Measurements from ENCODE around the gene SLC27A3.

SLC27A3 gene

DNA sequence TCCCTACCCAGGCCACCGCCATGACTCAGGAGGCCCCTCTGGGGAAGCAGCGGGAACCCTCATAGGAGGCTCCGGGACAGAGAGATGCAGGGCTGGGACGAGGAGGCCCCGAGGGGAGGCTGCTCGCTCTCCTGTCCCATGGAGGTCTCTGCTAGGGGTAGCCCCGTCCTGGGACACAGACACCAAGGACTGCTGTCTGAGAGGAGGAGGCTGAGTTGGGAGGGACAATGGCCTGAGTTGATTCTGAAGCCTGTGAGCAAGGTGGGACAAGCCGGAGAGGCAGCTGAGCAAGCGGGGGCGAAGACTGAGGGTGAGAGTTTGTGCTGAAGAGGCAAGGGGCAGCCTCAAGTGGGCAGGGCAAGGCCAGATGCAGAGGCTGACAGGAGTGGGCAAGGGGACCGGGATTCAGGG is 17.4 kb downstream of the SLC27A3 start:
- TF ChIP-seq, protein P1, sequence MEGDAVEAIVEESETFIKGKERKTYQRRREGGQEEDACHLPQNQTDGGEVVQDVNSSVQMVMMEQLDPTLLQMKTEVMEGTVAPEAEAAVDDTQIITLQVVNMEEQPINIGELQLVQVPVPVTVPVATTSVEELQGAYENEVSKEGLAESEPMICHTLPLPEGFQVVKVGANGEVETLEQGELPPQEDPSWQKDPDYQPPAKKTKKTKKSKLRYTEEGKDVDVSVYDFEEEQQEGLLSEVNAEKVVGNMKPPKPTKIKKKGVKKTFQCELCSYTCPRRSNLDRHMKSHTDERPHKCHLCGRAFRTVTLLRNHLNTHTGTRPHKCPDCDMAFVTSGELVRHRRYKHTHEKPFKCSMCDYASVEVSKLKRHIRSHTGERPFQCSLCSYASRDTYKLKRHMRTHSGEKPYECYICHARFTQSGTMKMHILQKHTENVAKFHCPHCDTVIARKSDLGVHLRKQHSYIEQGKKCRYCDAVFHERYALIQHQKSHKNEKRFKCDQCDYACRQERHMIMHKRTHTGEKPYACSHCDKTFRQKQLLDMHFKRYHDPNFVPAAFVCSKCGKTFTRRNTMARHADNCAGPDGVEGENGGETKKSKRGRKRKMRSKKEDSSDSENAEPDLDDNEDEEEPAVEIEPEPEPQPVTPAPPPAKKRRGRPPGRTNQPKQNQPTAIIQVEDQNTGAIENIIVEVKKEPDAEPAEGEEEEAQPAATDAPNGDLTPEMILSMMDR (IDR thresholded peaks at IDR 0.05; ENCODE audit: extremely low read depth, missing control alignments): no peak
- no peak for DNase-seq (ENCODE audit: low spot score)

DNA sequence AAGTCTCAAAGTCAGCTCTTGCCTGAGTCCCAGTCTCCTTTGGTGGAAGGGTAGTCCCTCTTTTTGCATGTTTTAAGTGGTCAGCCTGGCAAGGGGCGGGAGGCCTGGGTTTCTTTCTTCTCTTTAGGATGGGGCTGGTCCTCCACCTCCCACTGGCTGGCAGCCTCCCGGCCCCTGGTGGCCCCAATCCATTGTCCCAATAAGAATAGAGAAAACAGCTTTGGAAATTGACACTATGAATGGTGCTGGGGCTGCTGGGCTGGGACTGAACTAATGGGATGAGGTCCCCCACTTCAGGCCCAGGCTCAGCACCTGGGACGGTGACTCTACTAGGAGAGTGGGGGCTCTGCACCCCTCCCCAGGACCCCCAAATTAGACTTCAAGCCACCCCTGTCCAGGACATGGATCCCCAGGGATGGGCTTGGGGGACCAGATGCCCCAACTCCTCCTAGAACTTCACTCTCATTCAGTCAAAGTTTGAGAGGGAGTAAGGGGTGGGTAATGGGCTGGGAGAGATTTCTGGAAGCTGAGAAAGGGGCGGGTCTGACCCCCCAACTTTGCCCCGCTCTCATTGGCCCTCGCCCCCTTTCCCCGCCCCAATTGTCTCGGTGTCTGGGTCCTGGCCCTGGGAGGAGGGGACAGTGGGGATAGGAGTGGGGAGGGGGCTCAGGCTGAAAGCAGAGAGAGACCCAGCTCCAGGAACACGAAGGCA is 18.2 kb downstream of the SLC27A3 start:
- DNase-seq (ENCODE audit: low spot score): no peak
- TF ChIP-seq, protein P1 (IDR thresholded peaks at IDR 0.05; ENCODE audit: extremely low read depth, missing control alignments): no peak

DNA sequence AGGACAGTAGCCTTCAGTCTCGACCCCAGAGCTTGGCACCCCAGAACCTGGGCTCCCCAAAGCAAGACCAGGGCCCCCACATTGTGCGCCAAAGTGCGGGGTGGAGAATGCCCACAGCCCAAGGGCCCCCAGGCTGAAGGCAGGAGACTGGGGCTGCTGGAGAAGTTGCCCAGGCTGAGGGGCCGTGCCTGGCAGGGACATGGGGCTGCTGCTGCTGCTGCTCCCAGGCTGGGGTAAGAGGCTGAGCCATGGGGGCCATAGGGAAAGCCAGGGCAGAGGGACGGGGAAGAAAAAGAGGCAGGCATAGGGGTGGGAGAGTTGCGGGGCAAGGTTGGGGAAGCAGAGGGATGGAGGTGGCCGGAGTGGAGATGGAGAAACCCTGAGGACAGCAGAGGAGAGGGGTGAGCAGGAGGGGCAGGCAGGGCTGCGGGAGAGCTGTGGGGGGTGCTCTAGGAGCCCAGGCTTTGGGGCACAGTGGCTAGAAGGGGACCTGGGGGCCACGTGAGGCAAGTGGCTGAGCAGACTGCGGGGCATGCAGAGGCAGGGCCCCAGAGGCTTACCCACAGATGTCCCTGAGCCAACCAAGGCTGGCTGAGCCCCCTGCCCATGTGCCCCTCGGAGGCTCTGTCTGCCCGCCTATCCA is 18.9 kb downstream of the SLC27A3 start:
- TF ChIP-seq, protein P1 (IDR thresholded peaks at IDR 0.05; ENCODE audit: extremely low read depth, missing control alignments): no peak
- DNase-seq (ENCODE audit: low spot score): no peak

DNA sequence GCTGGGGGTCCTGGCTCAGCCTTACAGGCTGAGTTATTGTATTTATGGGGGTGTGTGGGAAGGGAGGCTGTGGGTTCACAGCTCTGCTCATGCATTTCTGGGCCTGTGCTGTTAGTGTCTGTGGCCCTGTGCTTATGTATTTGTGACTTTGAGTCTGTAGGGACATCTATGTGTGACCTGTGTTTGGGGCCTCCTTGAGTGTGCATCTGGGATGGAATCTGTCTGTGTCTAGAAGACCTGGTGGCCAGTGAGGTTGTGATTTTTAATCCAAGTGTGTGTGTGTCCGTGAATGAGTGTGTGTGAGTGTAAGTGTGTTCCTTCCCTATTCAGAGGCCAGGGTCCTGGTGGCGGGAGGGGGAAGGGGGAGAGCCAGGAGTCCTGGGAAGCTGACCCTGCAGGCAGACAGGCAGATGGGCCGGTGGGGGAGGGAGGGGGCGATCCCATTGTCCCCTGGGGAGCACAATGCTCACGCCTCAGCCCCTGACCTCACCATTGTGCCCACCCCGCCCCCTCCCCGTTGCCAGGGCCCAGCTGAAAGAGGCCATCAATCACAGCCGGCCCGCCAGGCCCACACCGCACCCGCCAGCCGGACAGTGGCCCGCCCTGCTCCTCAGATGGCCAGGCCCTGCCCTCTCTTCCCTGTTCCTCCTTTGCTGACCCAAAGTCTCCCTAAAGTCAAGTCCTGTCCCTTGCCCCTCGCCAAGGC is 19.6 kb downstream of the SLC27A3 start:
- no peak for DNase-seq (ENCODE audit: low spot score)
- TF ChIP-seq, protein P1 (IDR thresholded peaks at IDR 0.05; ENCODE audit: extremely low read depth, missing control alignments): no peak

DNA sequence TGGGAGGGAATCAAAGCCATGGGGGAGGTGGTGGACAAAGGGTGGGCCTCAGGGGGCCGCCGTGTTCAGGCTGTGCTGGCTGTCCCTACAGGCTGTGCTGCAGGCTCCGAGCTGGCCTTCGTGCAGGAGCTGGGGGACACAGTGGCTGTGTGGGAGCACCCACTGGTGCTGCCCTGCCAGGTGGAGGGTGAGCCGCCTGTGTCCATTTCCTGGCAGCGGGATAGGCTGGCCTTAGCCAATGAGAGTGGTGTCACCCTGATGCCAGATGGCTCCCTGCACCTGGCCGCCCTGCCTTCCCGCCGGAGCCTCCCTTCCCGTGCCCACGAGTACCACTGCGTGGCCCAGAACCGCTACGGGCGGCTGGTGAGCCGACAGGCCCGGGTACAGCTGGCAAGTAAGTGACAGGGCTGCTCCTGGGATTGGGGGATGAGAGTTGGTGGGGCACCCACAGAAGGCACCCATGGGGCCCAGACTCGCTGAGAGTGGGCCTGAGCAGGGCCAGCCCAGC is 20.2 kb downstream of the SLC27A3 start:
- no peak for DNase-seq (ENCODE audit: low spot score)
- TF ChIP-seq, protein P1 (IDR thresholded peaks at IDR 0.05; ENCODE audit: extremely low read depth, missing control alignments): no peak

DNA sequence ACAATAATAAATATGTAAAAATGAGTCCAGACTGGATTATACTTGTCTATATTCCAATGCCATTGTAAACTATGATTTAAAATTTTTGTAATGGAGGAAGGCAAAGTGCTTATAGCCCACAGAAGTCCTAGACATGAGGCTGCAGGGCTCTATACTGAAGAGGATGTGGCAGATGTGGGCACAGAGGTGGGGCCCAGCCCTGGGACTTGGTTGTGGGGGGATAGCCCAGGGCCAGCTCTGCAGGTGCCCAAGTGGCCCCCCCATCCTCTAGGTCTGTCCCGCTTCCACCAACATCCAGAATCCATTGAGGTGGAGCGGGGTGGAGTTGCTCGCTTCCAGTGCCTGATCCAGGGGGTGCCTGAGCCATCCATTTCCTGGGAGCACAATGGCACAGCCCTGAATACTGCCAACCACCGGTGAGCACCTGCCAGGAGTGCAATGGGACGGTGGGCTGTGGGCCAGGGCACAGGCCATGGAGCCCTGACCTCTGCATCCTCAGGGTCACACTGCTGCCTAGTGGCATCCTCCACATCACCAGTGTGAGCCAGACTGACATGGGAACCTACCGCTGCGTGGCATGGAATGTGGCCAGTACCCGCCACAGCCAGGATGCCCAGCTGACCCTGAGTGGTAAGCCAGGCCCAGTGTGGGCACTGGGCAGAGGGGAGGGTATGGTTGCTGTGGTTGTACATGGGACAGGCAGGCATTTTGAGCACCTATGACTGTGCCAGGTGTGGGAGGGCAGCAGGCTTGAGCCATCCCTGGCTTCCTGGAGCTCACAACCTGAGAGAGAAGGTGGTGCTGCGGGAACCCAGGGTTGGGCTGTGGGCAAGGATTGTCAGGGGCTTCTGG is 21.0 kb downstream of the SLC27A3 start:
- TF ChIP-seq, protein P1 (IDR thresholded peaks at IDR 0.05; ENCODE audit: extremely low read depth, missing control alignments): no peak
- no peak for DNase-seq (ENCODE audit: low spot score)
